HepG2 (cell line): ENCODE results near the gene GLCE. TPM values are rescaled to one million over a fixed set of nuclear protein-coding genes. Genes with fewer than 3 reads are reported as not detected.
A peak's percentile ranks its signal among the peaks of the same experiment; 100 is the strongest.

Source experiments
- CC2D1A ChIP-seq: sonication (generic); formaldehyde crosslinking; IDR thresholded peaks from 2 replicates; pipeline ENCODE4 v1.8.1; 2023; ENCODE audit warnings: mild to moderate bottlenecking, missing genetic modification reagents
- DMAP1 ChIP-seq: IDR thresholded peaks from 2 replicates; pipeline ENCODE4 v1.6.1; 2016
- HOXA5 ChIP-seq: sonication (generic); formaldehyde crosslinking; IDR thresholded peaks from 2 replicates; pipeline ENCODE4 v1.4.0; 2020; ENCODE audit warnings: missing genetic modification reagents
- KDM6A ChIP-seq: IDR thresholded peaks from 2 replicates; pipeline ENCODE4 v1.6.1; 2016; ENCODE audit warnings: low read depth
- MATR3 ChIP-seq: sonication (generic); formaldehyde crosslinking; IDR thresholded peaks from 2 replicates; pipeline ENCODE4 v1.4.0; 2020; ENCODE audit warnings: missing genetic modification reagents
- MED1 ChIP-seq: sonication (generic); formaldehyde crosslinking; IDR thresholded peaks from 2 replicates; pipeline ENCODE4 v1.4.0; 2020; ENCODE audit warnings: missing genetic modification reagents
- NFE2L2 ChIP-seq: fragments of 150-350 bp; IDR thresholded peaks from 2 replicates; pipeline ENCODE4 v1.6.1; 2014; ENCODE audit warnings: low read length
- NFKB2 ChIP-seq: sonication (generic); formaldehyde crosslinking; IDR thresholded peaks from 2 replicates; pipeline ENCODE4 v1.4.0; 2020; ENCODE audit warnings: missing genetic modification reagents, borderline replicate concordance
- NR1H2 ChIP-seq: sonication (generic); formaldehyde crosslinking; IDR thresholded peaks from 2 replicates; pipeline ENCODE4 v1.8.1; 2022; ENCODE audit warnings: low read depth, missing genetic modification reagents, borderline replicate concordance
- RBM39 ChIP-seq: fragments of 200-400 bp; formaldehyde crosslinking; IDR thresholded peaks from one replicate; pipeline ENCODE4 v1.6.1; 2018; ENCODE audit warnings: antibody characterized with exemption, mild to moderate bottlenecking, low read depth, low read length; ENCODE audit not compliant: poor library complexity, severe bottlenecking
- SMC3 ChIP-seq: IDR thresholded peaks from 2 replicates; pipeline ENCODE4 v1.6.1; 2011; ENCODE audit warnings: low read length, improper control_type of control experiment
- TAF1 ChIP-seq: sonication (generic); formaldehyde crosslinking; IDR thresholded peaks from 2 replicates; pipeline ENCODE4 v1.4.0; 2020; ENCODE audit warnings: missing genetic modification reagents
- TARDBP ChIP-seq: sonication (generic); formaldehyde crosslinking; IDR thresholded peaks from 2 replicates; pipeline ENCODE4 v1.8.0; 2022; ENCODE audit warnings: mild to moderate bottlenecking, missing genetic modification reagents
- ZBTB4 ChIP-seq: sonication (generic); formaldehyde crosslinking; IDR thresholded peaks from 2 replicates; pipeline ENCODE4 v1.4.0; 2020; ENCODE audit warnings: missing genetic modification reagents, mild to moderate bottlenecking, borderline replicate concordance
- ZBTB7B ChIP-seq: sonication (generic); formaldehyde crosslinking; IDR thresholded peaks from 2 replicates; pipeline ENCODE4 v1.4.0; 2020; ENCODE audit warnings: missing genetic modification reagents
- ZFP37 ChIP-seq: sonication (generic); formaldehyde crosslinking; IDR thresholded peaks from 2 replicates; pipeline ENCODE4 v1.4.0; 2020; ENCODE audit warnings: missing genetic modification reagents, borderline replicate concordance
- ZFP41 ChIP-seq: sonication (generic); formaldehyde crosslinking; IDR thresholded peaks from 2 replicates; pipeline ENCODE4 v1.4.0; 2020; ENCODE audit warnings: mild to moderate bottlenecking, missing genetic modification reagents, borderline replicate concordance
- ZIK1 ChIP-seq: sonication (generic); formaldehyde crosslinking; IDR thresholded peaks from 2 replicates; pipeline ENCODE4 v1.5.0; 2020; ENCODE audit warnings: mild to moderate bottlenecking, low read depth, missing genetic modification reagents, borderline replicate concordance
- ZNF350 ChIP-seq: sonication (generic); formaldehyde crosslinking; IDR thresholded peaks from 2 replicates; pipeline ENCODE4 v1.4.0; 2020; ENCODE audit warnings: mild to moderate bottlenecking, low read depth, missing genetic modification reagents, borderline replicate concordance
- ZNF629 ChIP-seq: sonication (generic); formaldehyde crosslinking; conservative IDR thresholded peaks from 2 replicates; pipeline ENCODE4 v1.5.0; 2020; ENCODE audit warnings: missing genetic modification reagents
- ZNF747 ChIP-seq: sonication (generic); formaldehyde crosslinking; IDR thresholded peaks from 2 replicates; pipeline ENCODE4 v1.8.1; 2023; ENCODE audit warnings: missing genetic modification reagents, mild to moderate bottlenecking, borderline replicate concordance
- ZSCAN29 ChIP-seq: sonication (generic); formaldehyde crosslinking; conservative IDR thresholded peaks from 2 replicates; pipeline ENCODE4 v1.4.0; 2020; ENCODE audit warnings: mild to moderate bottlenecking, missing genetic modification reagents
- polyA plus RNA-seq, 8 experiments: library from polyadenylated mRNA; depleted of rRNA in 3 of 8; stranded (reverse) in 7 of 8; unstranded in 1 of 8; fragments of >200 nt; fragmentation: Illumina TruSeq in 4 of 8; extraction: Trizol in 4 of 8; gene quantifications; 2 replicates each; pipeline versions ENCODE4 v1.2.1 to v1.2.3, GENCODE V29; 2011 to 2016; ENCODE audit warnings: low read depth in 4 of 8, missing spikeins in 1 of 8, mixed read lengths in 1 of 8; ENCODE audit not compliant: insufficient read depth in 1 of 8
- total RNA-seq, 5 experiments: library from RNA; depleted of rRNA; stranded (reverse); fragments of >200 nt; fragmentation: Illumina TruSeq; extraction: Trizol; gene quantifications; 2 replicates each; pipeline ENCODE4 v1.2.3, GENCODE V29; 2016; ENCODE audit warnings: low read depth in 1 of 5
- TF ChIP-seq, protein P1 (sequence below): IDR thresholded peaks from 2 replicates; pipeline ENCODE4 v1.6.1; 2016
- TF ChIP-seq, protein P2 (sequence below): sonication (generic); formaldehyde crosslinking; IDR thresholded peaks from 2 replicates; pipeline ENCODE4 v1.5.0; 2020; ENCODE audit warnings: mild to moderate bottlenecking, missing genetic modification reagents, borderline replicate concordance

Gene GLCE
- total and polyA plus RNA-seq, 2 of the 13 experiments (the other 11 are each of a cell fraction or from before 2014, with no cell fraction given): 12.9 to 23.4 TPM

DNA sequence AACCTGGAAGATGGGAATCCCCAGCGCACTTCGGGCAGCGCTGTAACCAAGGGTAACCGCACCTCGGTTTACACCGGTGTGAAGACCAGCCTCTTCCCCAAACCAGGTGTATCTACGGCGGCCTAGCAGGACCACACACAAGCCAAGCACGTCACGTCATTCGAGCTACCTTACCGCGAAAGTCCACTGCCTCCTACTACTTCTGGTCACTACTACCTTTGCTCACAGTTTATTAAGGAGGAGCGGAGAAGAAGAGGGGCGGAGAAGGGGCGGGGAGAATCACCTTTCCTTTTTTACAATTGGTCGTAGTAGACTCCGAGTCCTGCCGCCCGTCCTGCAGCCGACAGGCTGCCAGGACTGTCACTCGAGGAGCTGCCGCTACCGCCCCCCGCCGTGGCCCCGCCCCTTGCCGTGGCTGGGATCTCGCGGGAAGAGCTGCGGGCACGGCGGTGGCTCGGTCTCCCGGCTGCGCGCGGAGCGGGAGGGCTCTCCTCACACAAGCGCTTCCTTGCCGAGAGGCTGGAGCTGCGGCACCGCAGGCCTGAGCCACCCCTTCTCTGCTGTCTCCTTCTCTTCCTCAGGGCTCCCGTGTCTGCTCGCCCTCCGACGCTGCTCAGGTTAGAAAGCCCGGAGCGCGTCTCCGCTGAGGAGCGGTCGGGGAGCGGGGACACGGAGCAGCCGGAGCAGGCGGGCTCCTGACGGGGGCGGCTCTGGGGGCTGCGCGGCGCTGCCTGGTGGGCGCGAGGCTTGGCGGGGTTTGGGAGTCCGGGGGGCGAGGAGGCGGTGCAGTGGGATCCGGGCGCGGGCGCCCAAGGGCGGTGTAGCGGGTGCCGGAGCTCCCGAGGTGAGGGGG is at the start of gene GLCE (continued):
- TF ChIP-seq NFKB2 (CRISPR knock-in tag) (peak; percentile 58; the same call in 1 of the 2 replicates), SMC3 (no peak), NFE2L2 (no peak), ZNF747 (CRISPR knock-in tag) (peak; percentile 93), ZFP41 (CRISPR knock-in tag) (no peak), TARDBP (CRISPR knock-in tag) (peak; percentile 43; the same call in 1 of the 2 replicates), RBM39 (peak; percentile 92), HOXA5 (CRISPR knock-in tag) (0 out of 2 replicates have a peak, but pooled peaks have one; percentile 36), KDM6A (CRISPR knock-in tag) (no peak), ZBTB4 (0 out of 2 replicates have a peak, but pooled peaks have one; percentile 53), ZFP37 (CRISPR knock-in tag) (no peak), CC2D1A (0 out of 2 replicates have a peak, but pooled peaks have one; percentile 23), ZNF350 (no peak; the same call in 1 of the 2 replicates), ZBTB7B (CRISPR knock-in tag) (no peak), ZIK1 (no peak), ZSCAN29 (CRISPR knock-in tag) (no peak), TAF1 (peak; percentile 97), MED1 (CRISPR knock-in tag) (peak; percentile 29; the same call in 1 of the 2 replicates), DMAP1 (CRISPR knock-in tag) (peak; percentile 58; the same call in 1 of the 2 replicates), NR1H2 (no peak), ZNF629 (no peak), MATR3 (CRISPR knock-in tag) (no peak)
- TF ChIP-seq, protein P1, sequence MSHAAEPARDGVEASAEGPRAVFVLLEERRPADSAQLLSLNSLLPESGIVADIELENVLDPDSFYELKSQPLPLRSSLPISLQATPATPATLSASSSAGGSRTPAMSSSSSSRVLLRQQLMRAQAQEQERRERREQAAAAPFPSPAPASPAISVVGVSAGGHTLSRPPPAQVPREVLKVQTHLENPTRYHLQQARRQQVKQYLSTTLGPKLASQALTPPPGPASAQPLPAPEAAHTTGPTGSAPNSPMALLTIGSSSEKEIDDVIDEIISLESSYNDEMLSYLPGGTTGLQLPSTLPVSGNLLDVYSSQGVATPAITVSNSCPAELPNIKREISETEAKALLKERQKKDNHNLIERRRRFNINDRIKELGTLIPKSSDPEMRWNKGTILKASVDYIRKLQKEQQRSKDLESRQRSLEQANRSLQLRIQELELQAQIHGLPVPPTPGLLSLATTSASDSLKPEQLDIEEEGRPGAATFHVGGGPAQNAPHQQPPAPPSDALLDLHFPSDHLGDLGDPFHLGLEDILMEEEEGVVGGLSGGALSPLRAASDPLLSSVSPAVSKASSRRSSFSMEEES (CRISPR knock-in tag): peak; percentile 29; the same call in 1 of the 2 replicates
- TF ChIP-seq, protein P2, sequence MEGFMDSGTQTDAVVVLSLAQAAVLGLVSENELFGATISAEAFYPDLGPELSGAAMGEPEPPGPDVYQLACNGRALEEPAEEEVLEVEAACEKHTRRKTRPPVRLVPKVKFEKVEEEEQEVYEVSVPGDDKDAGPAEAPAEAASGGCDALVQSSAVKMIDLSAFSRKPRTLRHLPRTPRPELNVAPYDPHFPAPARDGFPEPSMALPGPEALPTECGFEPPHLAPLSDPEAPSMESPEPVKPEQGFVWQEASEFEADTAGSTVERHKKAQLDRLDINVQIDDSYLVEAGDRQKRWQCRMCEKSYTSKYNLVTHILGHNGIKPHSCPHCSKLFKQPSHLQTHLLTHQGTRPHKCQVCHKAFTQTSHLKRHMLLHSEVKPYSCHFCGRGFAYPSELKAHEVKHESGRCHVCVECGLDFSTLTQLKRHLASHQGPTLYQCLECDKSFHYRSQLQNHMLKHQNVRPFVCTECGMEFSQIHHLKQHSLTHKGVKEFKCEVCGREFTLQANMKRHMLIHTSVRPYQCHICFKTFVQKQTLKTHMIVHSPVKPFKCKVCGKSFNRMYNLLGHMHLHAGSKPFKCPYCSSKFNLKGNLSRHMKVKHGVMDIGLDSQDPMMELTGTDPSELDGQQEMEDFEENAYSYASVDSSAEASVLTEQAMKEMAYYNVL (CRISPR knock-in tag): no peak
